ENCODE data around the gene SDR42E1. TPM values are rescaled to one million over a fixed set of nuclear protein-coding genes. Genes with fewer than 3 reads are reported as not detected.

The SDR42E1 gene
- total RNA-seq, 1 donor: 2.6 TPM

DNA sequence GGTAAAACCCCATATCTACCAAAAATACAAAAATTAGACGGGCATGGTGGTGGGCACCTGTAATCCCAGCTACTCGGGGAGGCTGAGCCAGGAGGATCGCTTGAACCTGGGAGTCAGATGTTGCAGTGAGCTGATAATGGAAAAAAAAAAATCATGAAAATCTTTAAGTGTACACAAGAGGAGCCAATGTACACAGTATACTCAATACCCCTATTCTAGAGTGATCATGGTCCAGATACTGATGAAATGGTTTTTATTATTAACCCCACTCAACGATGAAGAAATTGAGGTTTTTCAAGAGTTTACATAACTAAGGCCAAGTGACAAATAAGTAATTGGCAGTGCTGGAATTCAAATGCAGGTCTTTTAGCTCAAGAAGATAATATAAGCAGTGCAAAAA is 35.3 kb upstream of the SDR42E1 start:
- no peak for DNase-seq (ENCODE audit: low read depth)
- no peak overlapping the region for H3K4me3 ChIP-seq (ENCODE audit: low read depth, low read length)
- TF ChIP-seq, protein P1, sequence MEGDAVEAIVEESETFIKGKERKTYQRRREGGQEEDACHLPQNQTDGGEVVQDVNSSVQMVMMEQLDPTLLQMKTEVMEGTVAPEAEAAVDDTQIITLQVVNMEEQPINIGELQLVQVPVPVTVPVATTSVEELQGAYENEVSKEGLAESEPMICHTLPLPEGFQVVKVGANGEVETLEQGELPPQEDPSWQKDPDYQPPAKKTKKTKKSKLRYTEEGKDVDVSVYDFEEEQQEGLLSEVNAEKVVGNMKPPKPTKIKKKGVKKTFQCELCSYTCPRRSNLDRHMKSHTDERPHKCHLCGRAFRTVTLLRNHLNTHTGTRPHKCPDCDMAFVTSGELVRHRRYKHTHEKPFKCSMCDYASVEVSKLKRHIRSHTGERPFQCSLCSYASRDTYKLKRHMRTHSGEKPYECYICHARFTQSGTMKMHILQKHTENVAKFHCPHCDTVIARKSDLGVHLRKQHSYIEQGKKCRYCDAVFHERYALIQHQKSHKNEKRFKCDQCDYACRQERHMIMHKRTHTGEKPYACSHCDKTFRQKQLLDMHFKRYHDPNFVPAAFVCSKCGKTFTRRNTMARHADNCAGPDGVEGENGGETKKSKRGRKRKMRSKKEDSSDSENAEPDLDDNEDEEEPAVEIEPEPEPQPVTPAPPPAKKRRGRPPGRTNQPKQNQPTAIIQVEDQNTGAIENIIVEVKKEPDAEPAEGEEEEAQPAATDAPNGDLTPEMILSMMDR (IDR thresholded peaks at IDR 0.05; ENCODE audit: insufficient read depth, low read depth, low read length): no peak

DNA sequence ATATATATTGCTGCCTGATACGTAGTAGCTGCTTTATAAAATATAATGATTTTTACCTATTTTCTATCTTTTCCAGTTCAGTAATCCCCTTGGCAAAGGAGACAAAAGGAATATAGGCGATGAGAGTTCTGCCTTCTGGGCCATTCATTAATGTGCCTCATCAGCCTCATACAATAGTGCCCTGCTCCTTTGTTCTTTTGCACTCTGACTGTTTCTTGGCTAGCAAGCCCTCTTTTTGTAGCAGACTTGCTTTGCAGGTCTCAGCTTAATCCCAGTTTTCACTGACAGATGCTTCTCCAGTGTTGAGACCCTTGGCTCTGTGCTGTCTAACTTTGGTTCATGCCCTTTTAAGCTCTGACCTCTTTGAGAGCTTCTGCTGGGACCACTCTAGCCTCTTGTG is 34.2 kb upstream of the SDR42E1 start:
- DNase-seq (ENCODE audit: low read depth): no peak
- TF ChIP-seq, protein P1 (IDR thresholded peaks at IDR 0.05; ENCODE audit: insufficient read depth, low read depth, low read length): no peak
- H3K4me3 ChIP-seq (ENCODE audit: low read depth, low read length): no peak overlapping the region

DNA sequence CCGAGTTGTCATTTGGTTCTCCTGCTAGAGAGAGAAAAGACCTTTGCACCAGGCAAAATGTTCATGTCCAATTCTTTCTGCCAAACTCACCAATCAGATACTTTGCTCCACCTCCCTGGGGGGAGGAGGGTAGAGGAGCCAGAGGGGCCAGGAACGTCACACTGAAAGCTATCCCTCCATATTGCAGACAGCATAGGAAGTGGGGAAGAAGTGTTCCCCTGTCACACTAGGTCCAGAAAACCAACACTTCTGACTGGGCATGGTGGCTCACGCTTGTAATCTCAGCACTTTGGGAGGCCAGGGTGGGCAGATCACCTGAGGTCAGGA is 33.3 kb upstream of the SDR42E1 start:
- H3K4me3 ChIP-seq (ENCODE audit: low read depth, low read length): no peak overlapping the region
- TF ChIP-seq, protein P1 (IDR thresholded peaks at IDR 0.05; ENCODE audit: insufficient read depth, low read depth, low read length): no peak
- no peak for DNase-seq (ENCODE audit: low read depth)

DNA sequence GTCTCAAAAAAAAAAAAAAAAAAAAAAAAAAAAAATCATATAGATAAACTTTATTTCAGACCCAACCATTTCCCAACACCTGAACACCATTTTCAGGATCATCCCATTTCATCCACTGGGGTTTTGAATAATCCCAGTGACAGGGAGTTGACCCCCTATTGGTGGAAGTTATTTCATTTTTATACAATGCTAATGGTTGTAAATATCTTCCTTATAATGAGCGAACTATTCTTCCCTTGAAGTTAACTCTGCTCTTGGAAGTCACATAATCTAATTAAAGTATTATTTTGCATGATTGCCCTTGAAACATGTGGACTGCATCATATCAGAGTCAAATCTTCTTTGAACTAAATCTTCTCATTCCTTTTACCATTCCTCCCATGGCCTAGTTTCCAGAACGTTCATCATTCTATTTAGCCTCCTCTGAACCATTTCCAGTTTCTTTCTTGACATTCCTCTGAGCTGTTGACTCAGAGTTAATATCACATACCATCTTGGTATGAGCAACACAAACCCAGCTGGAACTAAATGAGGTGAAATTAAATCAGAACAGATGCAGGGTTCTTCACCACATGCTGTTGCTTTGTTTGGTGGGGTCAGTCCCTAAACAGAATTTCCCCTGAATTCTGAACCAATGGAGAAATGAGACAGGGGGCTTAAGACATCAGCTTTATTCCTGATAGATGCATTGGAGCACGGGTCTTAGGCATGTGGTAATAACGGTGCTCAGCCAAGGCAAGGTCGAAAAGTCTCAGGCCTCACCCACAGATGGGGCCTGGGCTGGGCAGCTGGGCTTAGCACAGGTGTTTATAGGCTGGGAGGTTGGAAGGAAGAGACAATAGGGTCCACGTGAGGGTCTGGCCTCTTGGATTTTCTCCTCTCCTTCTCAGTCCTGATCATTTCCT is 32.7 kb upstream of the SDR42E1 start:
- TF ChIP-seq, protein P1 (IDR thresholded peaks at IDR 0.05; ENCODE audit: insufficient read depth, low read depth, low read length): no peak
- peak; percentile 85 for DNase-seq (ENCODE audit: low read depth)
- no peak overlapping the region for H3K4me3 ChIP-seq (ENCODE audit: low read depth, low read length)

DNA sequence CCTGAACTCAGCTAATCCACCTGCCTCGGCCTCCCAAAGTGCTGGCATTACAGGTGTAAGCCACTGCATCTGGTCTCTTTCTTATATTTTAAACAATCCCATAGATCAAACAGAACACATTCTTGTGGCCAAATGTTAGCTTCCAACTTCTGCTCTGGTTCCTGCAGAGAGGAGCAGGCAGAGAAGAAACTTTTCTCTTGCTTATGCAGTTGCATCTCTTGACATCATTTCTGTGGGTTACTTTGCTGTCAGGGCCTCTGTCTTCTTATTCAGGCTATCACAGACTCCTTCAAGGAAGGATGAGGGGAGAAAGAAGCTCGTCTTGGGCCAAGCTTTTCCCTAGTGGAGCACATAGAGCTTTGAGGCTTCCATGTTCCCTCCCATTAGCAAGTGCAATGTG is 31.6 kb upstream of the SDR42E1 start:
- no peak for DNase-seq (ENCODE audit: low read depth)
- no peak overlapping the region for H3K4me3 ChIP-seq (ENCODE audit: low read depth, low read length)
- TF ChIP-seq, protein P1 (IDR thresholded peaks at IDR 0.05; ENCODE audit: insufficient read depth, low read depth, low read length): no peak

DNA sequence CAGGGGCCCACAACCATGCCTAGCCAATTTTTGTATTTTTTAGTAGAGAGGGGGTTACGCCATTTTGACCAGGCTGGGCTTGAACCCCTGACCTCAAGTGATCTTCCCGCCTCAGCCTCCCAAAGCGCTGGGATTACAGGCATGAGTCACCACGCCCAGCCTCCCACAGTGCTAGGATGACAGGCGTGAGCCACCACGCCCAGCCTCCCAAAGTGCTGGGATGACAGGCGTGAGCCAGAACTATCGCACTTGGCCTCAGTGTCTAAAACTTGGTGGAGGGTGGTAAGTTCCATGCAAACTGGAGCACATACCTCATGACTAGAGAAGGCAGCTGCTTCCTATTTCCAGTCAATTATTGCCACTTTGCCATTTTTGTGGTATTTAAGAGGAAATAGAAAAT is 30.9 kb upstream of the SDR42E1 start:
- no peak overlapping the region for H3K4me3 ChIP-seq (ENCODE audit: low read depth, low read length)
- no peak for DNase-seq (ENCODE audit: low read depth)
- TF ChIP-seq, protein P1 (IDR thresholded peaks at IDR 0.05; ENCODE audit: insufficient read depth, low read depth, low read length): no peak

DNA sequence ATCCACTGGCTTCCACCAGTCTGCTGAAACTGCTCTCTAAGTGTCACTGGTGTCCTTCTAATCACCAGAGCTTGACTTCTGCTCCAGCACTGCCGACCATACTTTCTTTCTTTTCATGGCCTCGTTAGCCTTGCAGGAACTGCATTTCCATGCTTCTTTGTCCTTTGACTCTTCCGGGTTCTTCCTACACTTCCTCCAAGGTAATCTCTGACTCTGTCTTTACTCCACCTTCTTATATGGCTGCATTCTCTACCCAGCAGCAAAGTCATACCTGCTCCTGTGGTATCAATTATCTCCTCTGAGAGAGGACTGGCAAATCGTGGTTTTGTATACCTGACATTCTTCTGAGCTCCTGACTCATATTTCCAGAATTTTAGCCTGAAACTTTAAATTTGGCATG is 30.3 kb upstream of the SDR42E1 start:
- no peak overlapping the region for H3K4me3 ChIP-seq (ENCODE audit: low read depth, low read length)
- DNase-seq (ENCODE audit: low read depth): no peak
- TF ChIP-seq, protein P1 (IDR thresholded peaks at IDR 0.05; ENCODE audit: insufficient read depth, low read depth, low read length): no peak

Measured in fibroblast of villous mesenchyme (primary cell).